ENCODE data around the gene CADPS.
A peak's percentile ranks its signal among the peaks of the same experiment; 100 is the strongest.

The CADPS gene

GRCh38 chr3:62732183-62732904, 142.9 kb downstream of the CADPS start:
- no peak for DNase-seq (ENCODE audit: low read depth)
- H3K4me3 ChIP-seq (ENCODE audit: low read length), result no peak overlapping the region
- TF ChIP-seq CTCF (conservative IDR thresholded peaks at IDR 0.05; ENCODE audit: low read length), result no peak

GRCh38 chr3:62727981-62728380, 147.2 kb downstream of the CADPS start:
- no peak for TF ChIP-seq CTCF (conservative IDR thresholded peaks at IDR 0.05; ENCODE audit: low read length)
- no peak for DNase-seq (ENCODE audit: low read depth)
- no peak overlapping the region for H3K4me3 ChIP-seq (ENCODE audit: low read length)

GRCh38 chr3:62727536-62727935, 147.7 kb downstream of the CADPS start:
- no peak overlapping the region for H3K4me3 ChIP-seq (ENCODE audit: low read length)
- TF ChIP-seq CTCF (conservative IDR thresholded peaks at IDR 0.05; ENCODE audit: low read length), result no peak
- DNase-seq (ENCODE audit: low read depth), result peak; percentile 11

- TF ChIP-seq CTCF (conservative IDR thresholded peaks at IDR 0.05; ENCODE audit: low read length), result no peak
- DNase-seq (ENCODE audit: low read depth), result no peak
- H3K4me3 ChIP-seq (ENCODE audit: low read length), result no peak overlapping the region
Observed at GRCh38 chr3:62724503-62724902, 150.7 kb downstream of the CADPS start.

- H3K4me3 ChIP-seq (ENCODE audit: low read length), result no peak overlapping the region
- no peak for DNase-seq (ENCODE audit: low read depth)
- TF ChIP-seq CTCF (conservative IDR thresholded peaks at IDR 0.05; ENCODE audit: low read length), result no peak
Observed at GRCh38 chr3:62723914-62724217, 151.3 kb downstream of the CADPS start.

GRCh38 chr3:62723166-62723913, 151.9 kb downstream of the CADPS start:
- no peak for DNase-seq (ENCODE audit: low read depth)
- no peak overlapping the region for H3K4me3 ChIP-seq (ENCODE audit: low read length)
- TF ChIP-seq CTCF (conservative IDR thresholded peaks at IDR 0.05; ENCODE audit: low read length), result no peak; the same call in 1 of the 2 replicates

GRCh38 chr3:62722344-62722743, 152.9 kb downstream of the CADPS start:
- TF ChIP-seq CTCF (conservative IDR thresholded peaks at IDR 0.05; ENCODE audit: low read length), result no peak
- H3K4me3 ChIP-seq (ENCODE audit: low read length), result no peak overlapping the region
- no peak for DNase-seq (ENCODE audit: low read depth)

All from AG10803 (cell line).